Naive thymus-derived CD4-positive, alpha-beta T cell (primary cell): ENCODE results near the gene HMGXB3. TPM values are rescaled to one million over a fixed set of nuclear protein-coding genes. Genes with fewer than 3 reads are reported as not detected.
A peak's percentile ranks its signal among the peaks of the same experiment; 100 is the strongest.

Experiments used
- ATAC-seq: fragments of 150-1000 bp; cut with Tn5 transposase; 2 replicates; pipeline ENCODE4 v1.10.0; 2021; ENCODE audit warnings: mild to moderate bottlenecking, moderate library complexity
- CTCF ChIA-PET: fragments of 350-600 bp; sonication (Branson Sonifier 250); formaldehyde crosslinking; loops from one replicate; lab custom pipeline; 2021; ENCODE audit warnings: antibody characterized with exemption; lab: Charles Lee
- POLR2A ChIA-PET: fragments of 350-600 bp; sonication (Branson Sonifier 250); formaldehyde crosslinking; loops from one replicate; lab custom pipeline; 2021; ENCODE audit warnings: antibody characterized with exemption, inconsistent platforms; lab: Charles Lee
- DNase-seq, 9 donors: peaks; one replicate each; pipeline versions ENCODE4 v3.0.0 to v3.0.0-alpha.2; 2020 to 2022; ENCODE audit warnings: mixed read lengths in 1 of 9
- H3K27ac ChIP-seq: one replicate; pipeline ENCODE4 v1.7.0; 2013; ENCODE audit warnings: mild to moderate bottlenecking, low read depth, low read length, moderate library complexity
- H3K27me3 ChIP-seq, 2 donors: one replicate each; pipeline ENCODE4 v1.7.0; 2013; ENCODE audit warnings: low read length in 2 of 2, mild to moderate bottlenecking in 2 of 2, moderate library complexity in 2 of 2; ENCODE audit not compliant: control insufficient read depth in 2 of 2, insufficient read depth in 2 of 2
- H3K36me3 ChIP-seq, 3 experiments: 1 replicate in 2 of 3; 2 replicates in 1 of 3; pipeline ENCODE4 v1.7.0; 2013; ENCODE audit warnings: low read length in 3 of 3, mild to moderate bottlenecking in 3 of 3, moderate library complexity in 1 of 3; ENCODE audit not compliant: insufficient read depth in 3 of 3, control insufficient read depth in 2 of 3
- H3K4me1 ChIP-seq, 2 donors: one replicate each; pipeline ENCODE4 v1.7.0; 2013; ENCODE audit warnings: low read length in 2 of 2, mild to moderate bottlenecking in 2 of 2, moderate library complexity in 1 of 2; ENCODE audit not compliant: control insufficient read depth in 2 of 2, insufficient read depth in 2 of 2
- H3K4me3 ChIP-seq: 2 replicates; pipeline ENCODE4 v1.7.0; 2013; ENCODE audit warnings: mild to moderate bottlenecking, low read length
- H3K9me3 ChIP-seq, 3 experiments: 1 replicate in 2 of 3; 2 replicates in 1 of 3; pipeline ENCODE4 v1.7.0; 2013; ENCODE audit warnings: low read length in 3 of 3; ENCODE audit not compliant: control insufficient read depth in 2 of 3
- H3K27ac Mint-ChIP-seq, 9 donors: one replicate each; pipeline ENCODE4 v1.8.0; 2020 to 2022; ENCODE audit warnings: mixed read lengths in 9 of 9, mild to moderate bottlenecking in 8 of 9, moderate library complexity in 5 of 9, inconsistent platforms in 2 of 9
- H3K27me3 Mint-ChIP-seq, 5 donors: one replicate each; pipeline ENCODE4 v1.8.0; 2021 to 2022; ENCODE audit warnings: mixed read lengths in 5 of 5, mild to moderate bottlenecking in 1 of 5
- H3K36me3 Mint-ChIP-seq, 5 donors: one replicate each; pipeline ENCODE4 v1.8.0; 2020 to 2022; ENCODE audit warnings: mixed read lengths in 5 of 5, mild to moderate bottlenecking in 3 of 5, inconsistent platforms in 1 of 5
- H3K4me1 Mint-ChIP-seq, 7 donors: one replicate each; pipeline ENCODE4 v1.8.0; 2020 to 2022; ENCODE audit warnings: mixed read lengths in 7 of 7, mild to moderate bottlenecking in 3 of 7, inconsistent platforms in 1 of 7
- H3K4me3 Mint-ChIP-seq, 10 donors: one replicate each; pipeline ENCODE4 v1.8.0; 2020 to 2022; ENCODE audit warnings: mild to moderate bottlenecking in 10 of 10, mixed read lengths in 10 of 10, moderate library complexity in 6 of 10, inconsistent platforms in 2 of 10
- H3K9me3 Mint-ChIP-seq, 11 donors: one replicate each; pipeline ENCODE4 v1.8.0; 2020 to 2022; ENCODE audit warnings: mixed read lengths in 11 of 11, mild to moderate bottlenecking in 4 of 11, inconsistent platforms in 1 of 11, moderate library complexity in 1 of 11
- intact Hi-C, 2 donors: fragments of 100-400 bp; cut with micrococcal nuclease; formaldehyde crosslinking; loops; one replicate each; pipeline ENCODE4 v1.15.1; 2023
- polyA plus RNA-seq, 2 donors: library from polyadenylated mRNA; unstranded; fragments of 300-500 nt; fragmentation: Illumina TruSeq; gene quantifications; one replicate each; pipeline ENCODE4 v1.2.3, GENCODE V29; 2021
- total RNA-seq, 6 experiments: library from RNA in 5 of 6; stranded (reverse) in 5 of 6; gene quantifications; 1 replicate in 5 of 6; 2 replicates in 1 of 6; pipeline ENCODE4 v1.2.3 and lab custom pipeline; 2021 to 2026

The HMGXB3 gene
- total and polyA plus RNA-seq, 7 experiments from 2014 or later = 8.2 to 40.6 (median 29.3) TPM

- Histone ChIP-seq H3K27ac (no peak overlapping the region), H3K27me3 (no peaks in the 10 kb centered on the region), H3K4me3 (no peak overlapping the region), H3K9me3 (no peaks in the 10 kb centered on the region), H3K36me3 (peaks cover 0 to 4% (median 0%) of the 10 kb centered on the region in 3 experiments), H3K4me1 (peaks cover 16 to 28% of the 10 kb centered on the region in 2 donors)
- DNase-seq = no peak
- Mint-ChIP-seq H3K4me3 (peak overlapping the region in 3 of 10 donors; percentile 79 to 99 (median 96)), H3K4me1 (peaks cover 21 to 49% (median 42%) of the 10 kb centered on the region in 7 donors), H3K27ac (peak overlapping the region in 2 of 9 donors; percentile 5 to 45), H3K27me3 (no peaks in the 10 kb centered on the region), H3K36me3 (peaks cover 3 to 8% (median 6%) of the 10 kb centered on the region in 5 donors), H3K9me3 (peaks cover 0 to 3% (median 0%) of the 10 kb centered on the region in 11 donors)
- ATAC-seq = no peak
- POLR2A ChIA-PET = interaction anchor here (1.1 kb wide), 1 partner anchor 38 kb away, joined by 6 read pairs; the partner anchor contains the start of genes HMGXB3 and TIGD6
- CTCF ChIA-PET = interaction anchor here (0.6 to 1.9 kb wide), 7 partner anchors 9 to 1474 kb away, joined by 3 to 9 read pairs (median 3); no protein-coding TSS in a partner anchor
- intact Hi-C loops = loop anchor here (5.0 to 10.0 kb wide), 7 partner anchors 110 to 1785 kb away; partner anchors contain the start of genes FBXO38 (in 2 of the 2), CD74 (in 1 of the 2), PCYOX1L (in 1 of the 2) and TCOF1 (in 1 of the 2)
Observed at GRCh38 chr5:149962601-149963300, 37.8 kb upstream of the HMGXB3 start.

GRCh38 chr5:149963729-149964128 is 36.8 kb upstream of the HMGXB3 start:
- H3K36me3 Mint-ChIP-seq = peaks cover 3 to 10% (median 6%) of the 10 kb centered on the region in 5 donors
- DNase-seq = no peak
- ATAC-seq = no peak
- H3K4me1 Mint-ChIP-seq = peaks cover 22 to 52% (median 42%) of the 10 kb centered on the region in 7 donors
- Histone ChIP-seq H3K4me3 (no peak overlapping the region), H3K36me3 (peaks cover 0 to 4% (median 0%) of the 10 kb centered on the region in 3 experiments), H3K9me3 (no peaks in the 10 kb centered on the region), H3K27ac (no peak overlapping the region), H3K4me1 (peaks cover 16 to 28% of the 10 kb centered on the region in 2 donors), H3K27me3 (no peaks in the 10 kb centered on the region)
- H3K4me3 Mint-ChIP-seq = no peak overlapping the region
- no peak overlapping the region for H3K27ac Mint-ChIP-seq
- intact Hi-C loops = loop anchor here (5.0 to 10.0 kb wide), 7 partner anchors 111 to 1784 kb away; partner anchors contain the start of genes FBXO38 (in 2 of the 2), CD74 (in 1 of the 2), PCYOX1L (in 1 of the 2) and TCOF1 (in 1 of the 2)
- ChIA-PET POLR2A (no interaction called here), CTCF (interaction anchor here (0.7 kb wide), 1 partner anchor 1473 kb away, joined by 3 read pairs; no protein-coding TSS in a partner anchor)
- peaks cover 0 to 3% (median 0%) of the 10 kb centered on the region in 11 donors for H3K9me3 Mint-ChIP-seq
- H3K27me3 Mint-ChIP-seq = no peaks in the 10 kb centered on the region

GRCh38 chr5:149966946-149967345 is 33.6 kb upstream of the HMGXB3 start:
- no peak for ATAC-seq
- Mint-ChIP-seq H3K27me3 (no peaks in the 10 kb centered on the region), H3K27ac (no peak overlapping the region), H3K4me3 (no peak overlapping the region), H3K36me3 (peaks cover 3 to 18% (median 13%) of the 10 kb centered on the region in 5 donors), H3K4me1 (peaks cover 11 to 41% (median 30%) of the 10 kb centered on the region in 7 donors), H3K9me3 (no peaks in the 10 kb centered on the region)
- ChIA-PET CTCF (no interaction called here), POLR2A (no interaction called here)
- DNase-seq = no peak
- intact Hi-C loops = loop anchor here in 1 of 2 donors (10.0 kb wide), 1 partner anchor 1582 kb away; the partner anchor contains the start of gene FBXO38
- Histone ChIP-seq H3K9me3 (no peaks in the 10 kb centered on the region), H3K4me3 (no peak overlapping the region), H3K4me1 (peaks cover 2 to 7% of the 10 kb centered on the region in 2 donors), H3K27ac (no peak overlapping the region), H3K36me3 (no peaks in the 10 kb centered on the region), H3K27me3 (no peaks in the 10 kb centered on the region)

DNA sequence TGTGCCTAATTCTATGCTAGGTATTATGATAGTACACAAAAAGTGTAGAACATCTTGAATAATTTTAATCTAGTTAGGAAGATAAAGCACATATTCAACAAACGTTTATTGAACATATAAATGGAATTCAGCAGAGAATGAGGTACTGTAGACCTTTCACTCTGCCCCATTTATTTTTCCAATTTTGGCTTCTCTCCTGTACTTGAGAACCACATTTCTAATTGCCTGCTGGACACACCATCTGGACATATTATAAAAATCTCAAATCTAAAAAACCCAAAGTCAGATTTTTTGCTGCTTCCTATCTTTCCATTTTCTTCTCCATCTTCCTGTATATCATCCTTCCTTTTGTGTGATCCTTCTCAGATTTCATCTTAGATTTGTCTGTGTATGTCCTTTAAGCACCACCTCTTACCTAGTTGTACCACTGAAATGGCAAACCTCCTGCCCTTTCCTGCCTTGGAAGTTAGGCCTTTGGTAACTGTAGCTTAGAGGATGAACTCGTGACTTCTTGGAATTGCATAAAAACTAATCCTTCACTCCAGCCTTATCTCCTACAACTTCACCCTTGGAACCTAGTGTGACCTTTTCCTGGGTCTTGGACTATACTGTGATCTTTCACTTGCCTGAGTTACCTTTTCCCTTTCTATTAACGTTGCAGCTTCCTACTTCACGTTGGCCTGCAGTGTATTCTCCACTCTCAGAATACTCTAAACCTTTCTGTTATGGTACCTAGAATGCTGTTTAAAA is 31.2 kb upstream of the HMGXB3 start:
- POLR2A ChIA-PET = no interaction called here
- no peaks in the 10 kb centered on the region for H3K27me3 ChIP-seq

DNA sequence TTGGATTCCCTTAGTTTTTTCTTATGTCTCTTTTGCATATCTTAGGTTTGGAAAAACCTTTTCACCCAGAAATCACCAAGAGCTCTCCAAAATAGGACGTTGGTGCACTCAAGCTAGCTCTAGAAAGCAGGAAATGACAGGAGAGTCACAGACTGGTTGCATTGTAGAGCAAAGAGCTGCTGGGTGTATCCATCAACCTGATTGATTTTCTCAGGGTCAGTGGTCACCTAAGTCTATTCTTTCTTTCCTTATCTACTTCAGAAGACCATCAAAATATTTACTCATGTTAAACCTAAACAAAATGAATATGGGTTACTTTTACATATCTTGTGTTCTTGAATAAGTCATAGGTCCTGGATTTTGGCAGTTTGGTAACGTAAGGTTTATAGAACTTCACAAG is 25.1 kb upstream of the HMGXB3 start:
- Mint-ChIP-seq H3K9me3 (no peaks in the 10 kb centered on the region), H3K27me3 (no peaks in the 10 kb centered on the region), H3K4me1 (peaks cover 0 to 13% (median 10%) of the 10 kb centered on the region in 7 donors), H3K36me3 (peaks cover 4 to 37% (median 15%) of the 10 kb centered on the region in 5 donors), H3K4me3 (no peak overlapping the region), H3K27ac (no peak overlapping the region)
- no peaks in the 10 kb centered on the region for H3K9me3 ChIP-seq
- ChIA-PET POLR2A (interaction anchor here (0.6 to 1.5 kb wide), 2 partner anchors 8 to 24 kb away, joined by 3 read pairs; no protein-coding TSS in a partner anchor), CTCF (no interaction called here)
- H3K27me3 ChIP-seq = no peaks in the 10 kb centered on the region
- no peak for ATAC-seq
- H3K4me3 ChIP-seq = no peak overlapping the region
- no peak overlapping the region for H3K27ac ChIP-seq
- no peaks in the 10 kb centered on the region for H3K4me1 ChIP-seq
- intact Hi-C loops = no loop called here
- H3K36me3 ChIP-seq = peaks cover 4 to 25% (median 8%) of the 10 kb centered on the region in 3 experiments
- DNase-seq = no peak

More for the DNA sequence above, 31.2 kb upstream of the HMGXB3 start:
- Histone ChIP-seq H3K27ac (no peak overlapping the region), H3K36me3 (no peaks in the 10 kb centered on the region), H3K9me3 (no peaks in the 10 kb centered on the region), H3K4me1 (no peaks in the 10 kb centered on the region), H3K4me3 (no peak overlapping the region)
- H3K27me3 Mint-ChIP-seq = no peaks in the 10 kb centered on the region
- no peak overlapping the region for H3K4me3 Mint-ChIP-seq
- H3K27ac Mint-ChIP-seq = peak overlapping the region in 1 of 9 donors; percentile 14
- DNase-seq (no peak), ATAC-seq (no peak)
- no peaks in the 10 kb centered on the region for H3K9me3 Mint-ChIP-seq
- peaks cover 0 to 18% (median 12%) of the 10 kb centered on the region in 5 donors for H3K36me3 Mint-ChIP-seq
- intact Hi-C loops = loop anchor here in 1 of 2 donors (10.0 kb wide), 1 partner anchor 1585 kb away; the partner anchor contains the start of gene FBXO38
- peaks cover 0 to 33% (median 20%) of the 10 kb centered on the region in 7 donors for H3K4me1 Mint-ChIP-seq
- CTCF ChIA-PET = no interaction called here

DNA sequence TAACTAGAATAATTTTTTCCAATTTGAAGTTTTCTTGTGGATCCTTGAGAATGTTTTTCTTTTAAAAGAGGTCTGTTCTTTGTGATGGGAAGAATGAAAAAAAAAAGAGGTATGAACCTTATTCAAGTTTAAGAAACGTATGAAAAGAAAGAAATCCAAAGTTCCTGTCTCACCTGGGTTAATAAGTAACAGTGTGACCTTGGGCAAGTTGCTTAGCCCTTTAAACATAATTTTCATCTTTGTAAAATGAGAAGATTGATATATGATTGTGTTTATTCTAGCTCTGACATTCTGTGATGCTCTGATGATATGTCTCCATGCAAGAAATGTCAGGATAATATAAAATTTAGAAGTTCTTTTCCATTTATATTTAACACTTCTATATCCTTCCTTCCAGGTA is 20.6 kb upstream of the HMGXB3 start:
- Histone ChIP-seq H3K27me3 (no peaks in the 10 kb centered on the region), H3K27ac (no peak overlapping the region), H3K4me3 (no peak overlapping the region), H3K36me3 (peaks cover 8 to 38% (median 13%) of the 10 kb centered on the region in 3 experiments), H3K4me1 (no peaks in the 10 kb centered on the region), H3K9me3 (no peaks in the 10 kb centered on the region)
- Mint-ChIP-seq H3K27me3 (no peaks in the 10 kb centered on the region), H3K27ac (peak overlapping the region in 1 of 9 donors; percentile 28), H3K4me1 (peaks cover 0 to 7% (median 0%) of the 10 kb centered on the region in 7 donors), H3K9me3 (no peaks in the 10 kb centered on the region), H3K36me3 (peaks cover 8 to 29% (median 13%) of the 10 kb centered on the region in 5 donors), H3K4me3 (no peak overlapping the region)
- CTCF ChIA-PET = interaction anchor here (1.6 kb wide), 1 partner anchor 10 kb away, joined by 5 read pairs; no protein-coding TSS in a partner anchor
- ATAC-seq (no peak), DNase-seq (no peak)
- POLR2A ChIA-PET = no interaction called here
- intact Hi-C loops = no loop called here
